NCI-H226 (cell line): Measurements from ENCODE around the gene GTF3C1.
"Not testable (repeated sequence)": the region's sequence is repeated elsewhere in the genome, so short reads cannot be mapped to it uniquely, and the experiment has no call there.

ENCODE experiments used
- DNase-seq: peaks from one replicate; pipeline ENCODE4 v3.0.0-alpha.2; 2015

The GTF3C1 gene, protein sequence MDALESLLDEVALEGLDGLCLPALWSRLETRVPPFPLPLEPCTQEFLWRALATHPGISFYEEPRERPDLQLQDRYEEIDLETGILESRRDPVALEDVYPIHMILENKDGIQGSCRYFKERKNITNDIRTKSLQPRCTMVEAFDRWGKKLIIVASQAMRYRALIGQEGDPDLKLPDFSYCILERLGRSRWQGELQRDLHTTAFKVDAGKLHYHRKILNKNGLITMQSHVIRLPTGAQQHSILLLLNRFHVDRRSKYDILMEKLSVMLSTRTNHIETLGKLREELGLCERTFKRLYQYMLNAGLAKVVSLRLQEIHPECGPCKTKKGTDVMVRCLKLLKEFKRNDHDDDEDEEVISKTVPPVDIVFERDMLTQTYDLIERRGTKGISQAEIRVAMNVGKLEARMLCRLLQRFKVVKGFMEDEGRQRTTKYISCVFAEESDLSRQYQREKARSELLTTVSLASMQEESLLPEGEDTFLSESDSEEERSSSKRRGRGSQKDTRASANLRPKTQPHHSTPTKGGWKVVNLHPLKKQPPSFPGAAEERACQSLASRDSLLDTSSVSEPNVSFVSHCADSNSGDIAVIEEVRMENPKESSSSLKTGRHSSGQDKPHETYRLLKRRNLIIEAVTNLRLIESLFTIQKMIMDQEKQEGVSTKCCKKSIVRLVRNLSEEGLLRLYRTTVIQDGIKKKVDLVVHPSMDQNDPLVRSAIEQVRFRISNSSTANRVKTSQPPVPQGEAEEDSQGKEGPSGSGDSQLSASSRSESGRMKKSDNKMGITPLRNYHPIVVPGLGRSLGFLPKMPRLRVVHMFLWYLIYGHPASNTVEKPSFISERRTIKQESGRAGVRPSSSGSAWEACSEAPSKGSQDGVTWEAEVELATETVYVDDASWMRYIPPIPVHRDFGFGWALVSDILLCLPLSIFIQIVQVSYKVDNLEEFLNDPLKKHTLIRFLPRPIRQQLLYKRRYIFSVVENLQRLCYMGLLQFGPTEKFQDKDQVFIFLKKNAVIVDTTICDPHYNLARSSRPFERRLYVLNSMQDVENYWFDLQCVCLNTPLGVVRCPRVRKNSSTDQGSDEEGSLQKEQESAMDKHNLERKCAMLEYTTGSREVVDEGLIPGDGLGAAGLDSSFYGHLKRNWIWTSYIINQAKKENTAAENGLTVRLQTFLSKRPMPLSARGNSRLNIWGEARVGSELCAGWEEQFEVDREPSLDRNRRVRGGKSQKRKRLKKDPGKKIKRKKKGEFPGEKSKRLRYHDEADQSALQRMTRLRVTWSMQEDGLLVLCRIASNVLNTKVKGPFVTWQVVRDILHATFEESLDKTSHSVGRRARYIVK (N-terminal part only)

GRCh38 chr16:27549746-27550581, at the start of gene GTF3C1, which contains the start of gene KATNIP:
Gene GTF3C1 (minus strand): TSS chr16:27549913. CDS start chr16:27549890, 23 bp downstream.
Gene KATNIP (plus strand): TSS chr16:27550144. CDS start chr16:27550171, 27 bp downstream.
- DNase-seq: peak; percentile 94

DNA sequence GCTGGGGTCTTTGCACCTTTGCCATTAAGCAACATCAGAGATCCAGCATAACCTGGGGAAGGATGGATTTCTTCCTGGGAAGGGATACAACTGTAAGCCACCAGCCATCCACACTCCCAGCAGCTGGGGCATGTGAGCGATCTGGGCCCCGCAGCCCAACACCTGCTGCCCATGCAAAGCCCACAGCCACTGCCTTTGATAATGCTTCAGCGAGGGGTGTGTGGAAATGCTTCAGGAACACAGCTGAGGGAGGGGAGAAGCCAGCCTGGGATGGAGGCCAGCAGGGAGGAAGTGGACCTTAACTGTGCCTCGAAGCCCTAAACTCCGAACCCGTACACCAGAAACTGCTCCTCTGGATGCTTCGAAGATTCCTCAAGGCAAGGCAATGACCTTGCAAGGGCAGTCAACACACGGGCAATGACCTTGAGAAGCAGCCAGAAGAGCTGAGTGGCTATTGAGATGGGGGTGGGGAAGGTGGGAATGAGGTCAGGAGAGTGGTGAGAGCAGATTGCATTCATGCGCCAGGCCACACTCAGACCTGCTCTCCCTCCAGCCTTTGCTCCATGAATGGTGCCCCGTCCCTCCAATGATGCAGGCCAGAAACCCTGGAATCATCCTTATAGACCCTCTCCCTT, 49.3 kb upstream of the GTF3C1 start:
- DNase-seq: no peak

GRCh38 chr16:27598220-27598619, 48.5 kb upstream of the GTF3C1 start:
- DNase-seq: no peak

DNA sequence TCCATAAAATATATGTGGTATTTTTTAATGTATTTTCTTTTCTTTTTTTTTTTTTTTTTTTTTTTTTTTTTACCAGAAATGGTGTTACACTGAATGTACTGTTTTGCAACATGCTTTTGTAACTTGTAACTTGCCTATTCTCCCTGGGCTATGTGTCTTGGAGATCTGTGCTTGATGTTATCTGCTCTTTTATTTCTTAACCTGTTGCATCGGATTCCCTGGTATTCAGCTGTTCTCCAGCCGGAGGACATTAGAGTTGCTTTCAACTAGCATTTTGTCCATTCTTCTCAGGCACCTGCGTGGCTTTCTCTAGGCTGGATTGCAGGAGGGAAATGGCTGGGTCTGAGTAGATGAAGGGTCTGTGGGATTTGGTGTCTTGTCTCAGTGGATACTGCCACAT, 47.6 kb upstream of the GTF3C1 start:
- no peak for DNase-seq

GRCh38 chr16:27596411-27596810, 46.7 kb upstream of the GTF3C1 start:
- no peak for DNase-seq

GRCh38 chr16:27595993-27596392, 46.3 kb upstream of the GTF3C1 start:
- no peak for DNase-seq

GRCh38 chr16:27595475-27595874, 45.8 kb upstream of the GTF3C1 start:
- DNase-seq: no peak

- DNase-seq: no peak
Observed at GRCh38 chr16:27591837-27592236, 42.1 kb upstream of the GTF3C1 start.

DNA sequence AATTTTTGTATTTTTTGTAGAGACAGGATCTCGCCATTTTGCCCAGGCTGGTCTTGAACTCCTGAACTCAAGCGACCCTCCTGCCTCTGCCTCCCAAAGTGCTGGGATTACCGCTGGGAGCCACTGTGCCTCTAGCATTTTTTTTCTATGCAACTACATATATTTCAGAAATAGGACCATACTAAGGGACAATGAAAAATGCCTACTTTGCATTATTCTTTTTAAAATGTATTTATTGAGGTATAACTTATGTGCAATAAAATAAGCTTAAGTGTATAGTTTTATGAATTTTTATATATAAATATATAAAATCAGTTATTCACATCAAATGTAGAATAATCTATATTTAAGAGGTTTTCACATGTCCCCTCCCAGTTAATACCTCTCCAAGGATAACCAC, 38.3 kb upstream of the GTF3C1 start:
- DNase-seq: no peak

GRCh38 chr16:27586711-27587110, 37.0 kb upstream of the GTF3C1 start:
- no peak for DNase-seq

GRCh38 chr16:27585200-27585599, 35.5 kb upstream of the GTF3C1 start:
- DNase-seq: no peak

DNA sequence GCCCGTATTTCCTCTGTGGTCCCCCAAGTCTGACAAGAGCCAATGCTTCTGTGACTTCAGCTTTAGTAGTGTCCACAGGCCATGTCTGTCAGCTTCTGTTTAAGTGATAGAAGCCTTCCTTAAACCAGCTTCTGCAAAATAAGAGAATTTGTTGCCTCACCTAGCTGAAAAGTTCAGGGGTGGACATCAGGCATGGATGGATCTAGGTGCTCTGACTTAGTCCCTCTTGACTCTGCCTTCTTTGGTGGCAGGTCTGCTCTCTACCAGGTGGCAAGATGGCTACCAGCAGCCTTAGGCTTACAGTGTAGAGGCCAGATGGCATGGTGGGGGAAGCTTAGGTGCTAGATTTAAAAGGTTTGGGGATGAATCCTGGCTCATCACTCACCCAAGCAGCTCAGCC, 33.9 kb upstream of the GTF3C1 start:
- no peak for DNase-seq

DNA sequence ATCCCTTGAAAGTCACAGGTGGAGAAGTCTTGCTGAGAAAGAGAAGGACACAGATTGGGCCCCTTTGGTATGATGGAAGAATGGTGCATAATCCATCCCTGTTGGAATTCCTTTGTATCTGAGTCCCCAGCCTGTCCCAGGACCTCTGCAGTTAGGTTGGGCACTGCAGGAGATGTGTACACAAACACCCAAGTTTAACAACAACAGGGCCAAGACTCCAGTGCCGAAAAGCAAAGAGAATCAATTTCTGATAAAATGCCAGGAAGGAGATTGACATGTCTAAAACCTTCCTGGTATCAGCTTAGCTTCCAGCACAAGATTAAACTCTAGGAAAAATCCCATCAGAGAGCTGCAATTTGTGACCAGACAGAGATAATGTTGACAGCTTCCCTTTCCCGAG, 33.2 kb upstream of the GTF3C1 start:
- no peak for DNase-seq

DNA sequence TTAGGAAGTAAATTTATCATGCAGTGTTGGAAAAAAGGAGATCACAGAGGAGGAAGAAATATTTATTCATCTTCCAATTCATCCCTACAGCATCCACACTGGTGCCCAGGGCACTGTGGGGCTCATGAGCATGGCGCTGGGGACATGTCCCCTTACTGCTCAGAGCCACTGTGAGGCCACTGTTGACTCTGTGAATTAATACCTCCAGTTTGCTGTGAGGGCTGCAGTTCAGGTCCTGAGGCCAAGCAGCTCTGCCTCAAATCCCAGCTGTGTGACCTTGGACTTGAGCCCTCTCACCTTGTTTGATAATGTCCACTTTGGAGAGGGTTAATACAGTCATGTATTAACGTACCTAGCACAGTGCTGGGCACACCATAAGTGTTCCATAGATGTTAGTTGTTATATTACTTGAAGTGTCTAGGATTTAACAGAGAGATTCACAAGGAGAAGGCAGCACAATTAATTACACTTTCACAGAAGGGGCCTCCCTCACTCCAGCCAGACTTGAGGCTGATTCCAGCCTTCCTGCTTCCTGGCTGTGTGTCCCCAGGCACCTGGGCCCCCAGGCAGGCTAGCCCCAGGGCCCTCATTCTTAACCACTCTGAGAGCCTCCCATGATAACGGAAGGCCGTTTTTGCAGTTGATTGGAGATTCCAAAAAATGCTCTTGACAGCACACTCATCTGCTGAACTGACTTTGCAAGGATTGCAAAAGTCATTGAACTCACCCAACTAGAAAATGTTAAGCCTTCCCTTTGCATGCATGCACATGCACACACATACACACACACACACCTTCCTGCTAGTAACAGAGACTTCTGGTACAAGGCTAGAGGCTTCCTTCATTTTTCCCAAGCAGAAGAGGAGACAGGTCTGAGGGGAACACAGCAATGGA, 29.6 kb upstream of the GTF3C1 start:
- DNase-seq: peak; percentile 66

GRCh38 chr16:27576729-27577128, 27.0 kb upstream of the GTF3C1 start:
- DNase-seq: no peak

DNA sequence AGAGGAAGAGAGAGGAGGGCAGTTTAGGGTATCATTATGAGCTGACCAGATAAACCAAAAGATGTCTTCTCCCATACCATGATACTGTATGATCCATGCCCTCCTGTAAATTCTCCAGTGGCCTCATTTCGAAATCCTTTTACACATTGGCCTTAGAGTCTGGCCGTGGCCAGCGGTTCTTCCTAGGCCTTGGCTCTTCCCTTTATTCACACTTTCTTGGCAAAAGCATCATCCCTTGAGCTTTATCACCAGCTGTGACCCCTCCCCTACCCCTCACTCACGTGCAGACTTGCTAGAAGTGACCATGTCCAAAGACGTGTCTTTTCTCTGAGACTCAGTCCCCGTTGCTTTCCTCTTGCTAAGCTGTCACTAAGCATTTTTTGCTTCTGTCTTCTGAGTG, 23.0 kb upstream of the GTF3C1 start:
- DNase-seq: no peak

DNA sequence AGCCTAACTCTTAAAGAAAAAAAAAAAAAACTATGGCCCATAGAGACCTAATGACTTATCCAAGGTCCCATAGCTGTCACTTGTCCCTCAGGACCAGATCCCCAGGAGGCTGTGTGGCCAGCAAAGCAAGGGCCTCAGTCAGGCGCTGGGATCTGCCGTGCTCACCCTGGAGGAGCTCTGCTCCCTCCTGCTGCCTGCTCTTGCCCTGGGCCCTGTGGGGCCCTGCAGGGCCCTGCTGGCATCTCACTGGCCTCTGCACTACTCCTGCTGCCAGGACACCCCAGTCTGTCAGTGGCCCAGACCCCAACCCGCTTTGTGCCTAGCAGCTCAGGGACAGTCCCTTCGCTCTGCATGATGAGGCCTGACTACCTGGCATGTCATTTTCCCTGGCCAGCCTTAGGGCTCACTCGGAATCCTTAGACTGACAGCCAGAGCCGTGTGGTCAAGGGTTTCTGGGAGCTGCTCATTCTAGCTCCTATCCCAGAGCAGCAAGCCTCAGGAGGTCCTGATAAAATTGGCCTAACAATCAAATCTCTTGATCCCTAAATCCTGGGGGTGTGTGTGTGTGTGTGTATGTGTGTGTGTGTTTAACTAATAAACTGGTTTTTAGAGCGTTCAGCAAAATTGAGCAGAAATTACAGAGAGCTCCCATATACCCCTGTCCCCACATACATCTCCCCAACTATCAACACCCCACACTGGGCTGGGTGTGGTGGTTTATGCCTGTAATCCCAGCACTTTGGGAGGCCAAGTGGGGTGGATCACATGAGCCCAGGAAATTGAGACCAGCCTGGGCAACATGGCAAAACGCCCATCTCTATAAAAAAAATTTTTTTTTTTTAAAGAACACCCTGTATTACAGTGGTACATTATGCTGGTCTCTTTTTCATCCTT, 22.0 kb upstream of the GTF3C1 start:
- DNase-seq: no peak

DNA sequence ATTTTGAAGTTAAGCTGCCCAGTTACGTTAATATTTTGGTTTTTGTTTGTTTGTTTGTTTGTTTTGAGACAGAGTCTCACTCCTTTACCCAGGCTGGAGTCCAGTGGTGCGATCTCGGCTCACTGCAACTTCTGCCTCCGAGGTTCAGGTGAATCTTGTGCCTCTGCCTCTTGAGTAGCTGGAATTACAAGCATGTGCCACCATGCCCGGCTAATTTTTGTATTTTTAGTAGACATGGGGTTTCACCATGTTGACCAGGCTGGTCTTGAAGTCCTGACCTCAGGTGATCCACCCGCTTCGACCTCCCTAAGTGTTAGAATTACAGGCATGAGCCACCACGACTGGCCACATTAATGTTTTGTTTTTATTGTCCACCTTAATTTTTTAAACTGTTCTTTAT, 21.3 kb upstream of the GTF3C1 start:
- DNase-seq: not testable (repeated sequence)

DNA sequence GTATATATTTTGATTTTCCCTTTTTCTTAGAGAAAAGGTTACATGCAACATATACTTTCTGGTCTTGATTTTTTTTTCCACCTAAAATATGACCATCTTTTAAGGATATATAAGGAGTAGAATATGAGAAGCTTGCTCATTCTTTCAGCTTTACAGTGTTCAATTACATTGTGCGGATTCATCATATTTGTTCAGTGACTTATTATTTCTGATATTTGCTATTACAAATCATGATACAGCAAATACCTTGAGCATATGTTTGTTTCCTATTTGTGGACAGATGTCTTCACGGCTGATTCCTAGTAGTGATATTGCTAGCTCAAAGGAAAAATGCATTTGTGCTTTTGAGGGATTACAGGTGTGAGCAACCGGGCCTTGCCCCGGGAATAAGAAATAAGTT, 18.4 kb upstream of the GTF3C1 start:
- no peak for DNase-seq
